ENCODE results near the gene LURAP1L.

The LURAP1L gene

DNA sequence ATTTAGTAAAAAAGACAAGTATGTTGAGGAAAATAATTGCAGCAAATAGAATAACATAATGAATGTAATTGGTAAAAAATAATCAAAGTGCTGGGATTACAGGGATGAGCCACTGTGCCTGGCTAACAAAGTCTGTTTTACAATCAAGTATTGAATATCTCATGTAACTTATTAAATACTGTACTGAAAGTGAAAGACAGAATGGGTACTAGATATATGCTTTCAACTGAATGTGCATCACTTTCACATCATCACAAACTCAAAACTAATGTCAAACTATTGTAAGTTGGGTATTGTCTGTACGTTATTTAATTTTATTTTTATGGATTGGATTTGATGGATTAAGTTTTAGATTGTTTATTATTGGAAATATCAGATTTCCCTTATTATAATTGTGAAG, 58.9 kb downstream of the LURAP1L start:
- ATAC-seq (ENCODE audit: low read depth): no peak

DNA sequence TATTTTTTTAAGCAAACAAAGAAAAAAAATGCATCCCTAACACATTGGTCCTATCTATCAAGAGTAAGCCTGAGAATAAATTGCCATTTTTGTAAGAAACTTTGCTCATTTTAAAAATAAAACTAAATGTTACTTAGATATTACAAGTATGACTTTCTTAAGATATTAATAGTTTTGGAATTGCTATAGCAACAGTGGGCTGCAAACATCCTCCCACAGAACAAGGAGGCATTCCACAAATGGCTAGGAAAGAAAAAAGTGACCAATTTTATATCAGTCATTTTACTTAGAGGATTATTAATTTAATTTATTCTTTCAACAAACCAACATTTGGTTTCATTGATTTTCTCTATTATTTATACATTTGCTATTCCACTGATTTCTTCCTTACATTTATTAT, 63.7 kb downstream of the LURAP1L start:
- Histone ChIP-seq H3K9me3 (ENCODE audit: severe bottlenecking) (no peaks in the 10 kb centered on the region), H3K4me1 (ENCODE audit: insufficient read depth, poor library complexity, severe bottlenecking) (no peaks in the 10 kb centered on the region), H3K36me3 (ENCODE audit: low read depth) (no peaks in the 10 kb centered on the region), H3K27me3 (ENCODE audit: insufficient read depth, poor library complexity, severe bottlenecking) (no peaks in the 10 kb centered on the region), H3K4me3 (ENCODE audit: severe bottlenecking) (no peak overlapping the region), H3K27ac (ENCODE audit: poor library complexity, severe bottlenecking) (no peak overlapping the region)
- no peak for DNase-seq (ENCODE audit: low spot score)
- TF ChIP-seq, protein P1, sequence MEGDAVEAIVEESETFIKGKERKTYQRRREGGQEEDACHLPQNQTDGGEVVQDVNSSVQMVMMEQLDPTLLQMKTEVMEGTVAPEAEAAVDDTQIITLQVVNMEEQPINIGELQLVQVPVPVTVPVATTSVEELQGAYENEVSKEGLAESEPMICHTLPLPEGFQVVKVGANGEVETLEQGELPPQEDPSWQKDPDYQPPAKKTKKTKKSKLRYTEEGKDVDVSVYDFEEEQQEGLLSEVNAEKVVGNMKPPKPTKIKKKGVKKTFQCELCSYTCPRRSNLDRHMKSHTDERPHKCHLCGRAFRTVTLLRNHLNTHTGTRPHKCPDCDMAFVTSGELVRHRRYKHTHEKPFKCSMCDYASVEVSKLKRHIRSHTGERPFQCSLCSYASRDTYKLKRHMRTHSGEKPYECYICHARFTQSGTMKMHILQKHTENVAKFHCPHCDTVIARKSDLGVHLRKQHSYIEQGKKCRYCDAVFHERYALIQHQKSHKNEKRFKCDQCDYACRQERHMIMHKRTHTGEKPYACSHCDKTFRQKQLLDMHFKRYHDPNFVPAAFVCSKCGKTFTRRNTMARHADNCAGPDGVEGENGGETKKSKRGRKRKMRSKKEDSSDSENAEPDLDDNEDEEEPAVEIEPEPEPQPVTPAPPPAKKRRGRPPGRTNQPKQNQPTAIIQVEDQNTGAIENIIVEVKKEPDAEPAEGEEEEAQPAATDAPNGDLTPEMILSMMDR (IDR thresholded peaks at IDR 0.05; ENCODE audit: poor library complexity, severe bottlenecking): no peak
- ATAC-seq (ENCODE audit: low read depth): no peak

More for the DNA sequence above, 58.9 kb downstream of the LURAP1L start:
- Histone ChIP-seq H3K4me1 (ENCODE audit: insufficient read depth, poor library complexity, severe bottlenecking) (peaks cover 4% of the 10 kb centered on the region), H3K4me3 (ENCODE audit: severe bottlenecking) (no peak overlapping the region), H3K36me3 (ENCODE audit: low read depth) (no peaks in the 10 kb centered on the region), H3K9me3 (ENCODE audit: severe bottlenecking) (no peaks in the 10 kb centered on the region), H3K27me3 (ENCODE audit: insufficient read depth, poor library complexity, severe bottlenecking) (no peaks in the 10 kb centered on the region), H3K27ac (ENCODE audit: poor library complexity, severe bottlenecking) (no peak overlapping the region)
- TF ChIP-seq, protein P1 (IDR thresholded peaks at IDR 0.05; ENCODE audit: poor library complexity, severe bottlenecking): no peak
- no peak for DNase-seq (ENCODE audit: low spot score)

DNA sequence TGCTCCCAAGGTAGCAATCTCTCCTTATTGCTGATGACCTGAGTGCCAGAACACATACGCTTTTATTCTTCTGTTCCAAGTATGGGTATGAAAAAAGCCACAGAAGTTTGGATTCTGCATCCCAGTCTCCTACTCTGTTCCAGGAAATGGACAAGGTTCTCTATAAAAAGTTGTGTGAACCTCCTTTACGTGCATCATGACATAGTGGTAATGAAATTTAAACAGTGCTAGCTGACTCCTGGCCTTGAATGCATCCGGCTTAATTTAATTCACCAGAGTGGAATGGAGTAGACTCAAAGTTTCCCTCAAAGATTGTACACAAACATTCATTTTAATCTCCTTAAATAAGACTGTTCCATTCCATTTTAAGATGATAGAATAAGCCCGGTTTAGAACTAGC, 68.9 kb downstream of the LURAP1L start:
- TF ChIP-seq, protein P1 (IDR thresholded peaks at IDR 0.05; ENCODE audit: poor library complexity, severe bottlenecking): no peak
- no peaks in the 10 kb centered on the region for H3K36me3 ChIP-seq (ENCODE audit: low read depth)
- H3K4me3 ChIP-seq (ENCODE audit: severe bottlenecking): no peak overlapping the region
- ATAC-seq (ENCODE audit: low read depth) (no peak), DNase-seq (ENCODE audit: low spot score) (no peak)
- no peak overlapping the region for H3K27ac ChIP-seq (ENCODE audit: poor library complexity, severe bottlenecking)
- H3K27me3 ChIP-seq (ENCODE audit: insufficient read depth, poor library complexity, severe bottlenecking): no peaks in the 10 kb centered on the region
- H3K4me1 ChIP-seq (ENCODE audit: insufficient read depth, poor library complexity, severe bottlenecking): no peaks in the 10 kb centered on the region
- no peaks in the 10 kb centered on the region for H3K9me3 ChIP-seq (ENCODE audit: severe bottlenecking)

DNA sequence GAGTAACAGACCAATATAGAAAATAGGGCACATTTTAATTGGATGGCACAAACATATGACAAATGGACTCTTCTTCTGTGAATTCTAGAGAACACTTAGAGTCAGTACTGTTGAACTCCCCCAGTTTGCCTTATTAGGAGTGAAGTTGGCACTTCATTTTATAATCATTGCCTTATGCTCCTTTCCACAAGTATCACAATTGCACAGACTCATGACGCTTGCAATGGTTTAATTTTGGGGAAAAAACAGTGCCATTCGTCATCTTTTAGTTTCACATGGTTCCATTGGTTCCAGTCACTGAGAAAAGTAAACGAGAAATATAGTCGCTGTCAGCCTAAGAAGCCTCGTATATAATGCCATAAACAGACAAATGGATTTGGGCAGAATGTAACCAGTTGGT, 71.2 kb downstream of the LURAP1L start:
- no peaks in the 10 kb centered on the region for H3K9me3 ChIP-seq (ENCODE audit: severe bottlenecking)
- TF ChIP-seq, protein P1 (IDR thresholded peaks at IDR 0.05; ENCODE audit: poor library complexity, severe bottlenecking): no peak
- no peak overlapping the region for H3K27ac ChIP-seq (ENCODE audit: poor library complexity, severe bottlenecking)
- DNase-seq (ENCODE audit: low spot score) (no peak), ATAC-seq (ENCODE audit: low read depth) (no peak)
- H3K4me3 ChIP-seq (ENCODE audit: severe bottlenecking): no peak overlapping the region
- H3K36me3 ChIP-seq (ENCODE audit: low read depth): no peaks in the 10 kb centered on the region
- no peaks in the 10 kb centered on the region for H3K4me1 ChIP-seq (ENCODE audit: insufficient read depth, poor library complexity, severe bottlenecking)
- H3K27me3 ChIP-seq (ENCODE audit: insufficient read depth, poor library complexity, severe bottlenecking): no peaks in the 10 kb centered on the region

DNA sequence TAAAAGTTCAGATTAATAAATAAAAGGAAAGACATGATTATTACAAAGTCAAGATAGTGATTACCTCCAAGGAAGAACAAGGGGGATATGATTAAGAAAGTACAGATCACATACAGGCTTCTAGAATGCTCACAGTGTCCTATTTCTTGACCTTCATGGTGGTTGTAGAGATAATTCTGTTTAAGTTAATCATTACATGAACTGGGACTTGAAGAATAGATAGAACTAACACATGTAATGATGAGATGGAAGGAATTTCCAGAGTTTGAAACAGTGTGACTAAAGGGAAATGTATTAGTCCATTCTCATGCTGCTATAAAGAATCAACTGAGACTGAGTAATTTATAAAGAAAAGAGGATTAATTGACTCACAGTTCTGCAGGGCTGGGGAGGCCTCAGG, 72.7 kb downstream of the LURAP1L start:
- no peaks in the 10 kb centered on the region for H3K36me3 ChIP-seq (ENCODE audit: low read depth)
- H3K4me3 ChIP-seq (ENCODE audit: severe bottlenecking): no peak overlapping the region
- H3K4me1 ChIP-seq (ENCODE audit: insufficient read depth, poor library complexity, severe bottlenecking): no peaks in the 10 kb centered on the region
- H3K27me3 ChIP-seq (ENCODE audit: insufficient read depth, poor library complexity, severe bottlenecking): no peaks in the 10 kb centered on the region
- TF ChIP-seq, protein P1 (IDR thresholded peaks at IDR 0.05; ENCODE audit: poor library complexity, severe bottlenecking): no peak
- DNase-seq (ENCODE audit: low spot score) (no peak), ATAC-seq (ENCODE audit: low read depth) (no peak)
- no peaks in the 10 kb centered on the region for H3K9me3 ChIP-seq (ENCODE audit: severe bottlenecking)
- H3K27ac ChIP-seq (ENCODE audit: poor library complexity, severe bottlenecking): no peak overlapping the region

Data from RWPE2 (cell line).